Activated CD4-positive, alpha-beta T cell treated with anti-CD3 and anti-CD28 coated beads for 1 hour (primary cell): ENCODE data around the gene TM7SF3.
A peak's percentile ranks its signal among the peaks of the same experiment; 100 is the strongest.
"Not testable (repeated sequence)": the region's sequence is repeated elsewhere in the genome, so short reads cannot be mapped to it uniquely, and the experiment has no call there.

ENCODE experiments used
- DNase-seq: peaks from one replicate; pipeline ENCODE4 v3.0.0-alpha.2; 2020

Gene TM7SF3

GRCh38 chr12:27014085-27014858 lies at the start of gene TM7SF3:
TSS of gene TM7SF3 (minus strand) at chr12:27014384. CDS start at chr12:27014168, 216 bp downstream.
- DNase-seq: peak; percentile 94

GRCh38 chr12:27063250-27063851 lies 49.2 kb upstream of the TM7SF3 start:
- no peak for DNase-seq

- DNase-seq: no peak
These were observed 47.1 kb upstream of the TM7SF3 start for GRCh38 chr12:27061317-27061716.

- no peak for DNase-seq
These were observed 46.6 kb upstream of the TM7SF3 start for GRCh38 chr12:27060740-27061139.

- DNase-seq: no peak
These were observed 43.4 kb upstream of the TM7SF3 start for GRCh38 chr12:27057543-27057942.

GRCh38 chr12:27055966-27056365 lies 41.8 kb upstream of the TM7SF3 start:
- no peak for DNase-seq

- no peak for DNase-seq
These were observed 38.6 kb upstream of the TM7SF3 start for GRCh38 chr12:27052742-27053141.

- DNase-seq: no peak
These were observed 38.0 kb upstream of the TM7SF3 start for GRCh38 chr12:27052176-27052575.

GRCh38 chr12:27048822-27049752 lies 34.9 kb upstream of the TM7SF3 start:
- no peak for DNase-seq

- not testable (repeated sequence) for DNase-seq
These were observed 27.8 kb upstream of the TM7SF3 start for GRCh38 chr12:27042018-27042417.

- DNase-seq: not testable (repeated sequence)
These were observed 26.5 kb upstream of the TM7SF3 start for GRCh38 chr12:27040637-27041036.

GRCh38 chr12:27034607-27035293 lies 20.6 kb upstream of the TM7SF3 start:
- DNase-seq: no peak

GRCh38 chr12:27032679-27033078 lies 18.5 kb upstream of the TM7SF3 start:
- DNase-seq: no peak

GRCh38 chr12:27031531-27031930 lies 17.3 kb upstream of the TM7SF3 start:
- no peak for DNase-seq

- DNase-seq: no peak
These were observed 12.1 kb upstream of the TM7SF3 start for GRCh38 chr12:27026257-27026656.

GRCh38 chr12:27025116-27025515 lies 10.9 kb upstream of the TM7SF3 start:
- DNase-seq: no peak

- DNase-seq: no peak
These were observed 10.1 kb upstream of the TM7SF3 start for GRCh38 chr12:27024291-27024690.

- DNase-seq: no peak
These were observed 6.6 kb upstream of the TM7SF3 start for GRCh38 chr12:27020761-27021160.

- no peak for DNase-seq
These were observed 3.9 kb upstream of the TM7SF3 start for GRCh38 chr12:27018037-27018436.

- not testable (repeated sequence) for DNase-seq
These were observed 3.1 kb upstream of the TM7SF3 start for GRCh38 chr12:27017163-27017823.

- DNase-seq: no peak
These were observed 1.5 kb upstream of the TM7SF3 start for GRCh38 chr12:27015730-27016076.
